DMS 273 treated with DMSO at 0.1 percent for 48 hours (cell line): ENCODE results near the gene RALGAPA2.

Source experiments
- DNase-seq: peaks from one replicate; lab custom pipeline; 2025; lab: John Stamatoyannopoulos, UW

RALGAPA2 gene

GRCh38 chr20:20712474-20713243 is at the start of gene RALGAPA2:
Gene RALGAPA2 (minus strand): TSS chr20:20712644. CDS start chr20:20712480, 164 bp downstream.
- DNase-seq = peak; percentile 97

DNA sequence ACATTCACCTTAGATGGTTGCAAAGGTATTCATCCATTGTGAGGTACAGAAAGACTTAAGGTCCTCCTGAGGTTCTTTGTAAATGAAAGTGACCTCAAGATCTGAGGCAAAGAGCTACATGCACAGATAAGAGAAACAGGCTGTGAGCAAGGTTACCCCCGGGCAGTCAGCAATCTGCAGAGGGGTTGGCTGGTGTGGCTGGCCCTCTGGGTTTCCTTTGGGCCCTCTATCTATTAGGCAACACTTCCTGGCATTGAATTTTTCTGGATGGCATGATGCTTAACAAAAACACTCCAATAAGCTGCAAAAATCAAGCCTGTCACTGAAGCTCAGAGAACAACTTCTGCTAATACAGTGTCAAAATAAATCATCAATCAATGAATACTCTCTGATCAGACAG is 48.9 kb upstream of the RALGAPA2 start:
- no peak for DNase-seq

DNA sequence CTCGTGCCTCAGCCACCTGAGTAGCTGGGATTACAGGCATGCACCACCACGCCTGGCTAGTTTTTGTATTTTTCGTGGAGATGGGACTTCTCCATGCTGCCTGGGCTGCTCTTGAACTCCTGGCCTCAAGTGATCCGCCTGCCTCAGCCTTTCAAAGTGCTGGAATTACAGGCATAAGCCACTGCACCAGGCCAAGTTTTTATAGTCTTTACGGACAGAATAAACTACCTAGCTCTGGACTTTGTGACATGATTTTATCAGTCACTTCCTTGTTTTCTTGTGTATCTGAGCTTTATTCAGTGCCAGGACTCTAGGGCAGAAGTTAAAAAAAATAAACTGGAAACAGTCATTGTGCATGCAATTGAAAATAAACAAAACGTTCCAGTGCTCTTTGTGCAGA is 46.7 kb upstream of the RALGAPA2 start:
- DNase-seq = no peak

GRCh38 chr20:20755674-20756319 is 43.4 kb upstream of the RALGAPA2 start:
- DNase-seq = no peak

DNA sequence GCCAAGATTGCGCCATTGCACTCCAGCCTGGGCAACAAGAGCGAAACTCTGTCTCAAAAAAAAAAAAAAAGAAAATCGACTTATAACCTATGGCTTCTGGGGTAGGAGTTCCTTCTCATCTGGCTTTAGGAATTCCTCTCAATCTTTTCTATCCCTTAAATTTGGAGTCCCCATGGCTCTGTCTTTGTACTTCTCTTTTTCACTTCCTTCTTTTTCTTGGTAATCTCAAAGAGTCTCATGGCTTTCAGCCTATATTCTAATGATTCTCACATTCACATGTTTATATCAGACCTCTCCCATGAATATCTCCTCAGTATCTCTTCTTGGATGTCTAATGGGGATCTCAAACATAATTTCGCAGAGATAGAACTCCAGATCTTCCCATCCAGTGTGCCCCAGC is 42.8 kb upstream of the RALGAPA2 start:
- no peak for DNase-seq

- no peak for DNase-seq
Observed at GRCh38 chr20:20754714-20755113, 42.3 kb upstream of the RALGAPA2 start.

- no peak for DNase-seq
Observed at GRCh38 chr20:20752712-20753111, 40.3 kb upstream of the RALGAPA2 start.

- DNase-seq = no peak
Observed at GRCh38 chr20:20747298-20747697, 34.9 kb upstream of the RALGAPA2 start.

DNA sequence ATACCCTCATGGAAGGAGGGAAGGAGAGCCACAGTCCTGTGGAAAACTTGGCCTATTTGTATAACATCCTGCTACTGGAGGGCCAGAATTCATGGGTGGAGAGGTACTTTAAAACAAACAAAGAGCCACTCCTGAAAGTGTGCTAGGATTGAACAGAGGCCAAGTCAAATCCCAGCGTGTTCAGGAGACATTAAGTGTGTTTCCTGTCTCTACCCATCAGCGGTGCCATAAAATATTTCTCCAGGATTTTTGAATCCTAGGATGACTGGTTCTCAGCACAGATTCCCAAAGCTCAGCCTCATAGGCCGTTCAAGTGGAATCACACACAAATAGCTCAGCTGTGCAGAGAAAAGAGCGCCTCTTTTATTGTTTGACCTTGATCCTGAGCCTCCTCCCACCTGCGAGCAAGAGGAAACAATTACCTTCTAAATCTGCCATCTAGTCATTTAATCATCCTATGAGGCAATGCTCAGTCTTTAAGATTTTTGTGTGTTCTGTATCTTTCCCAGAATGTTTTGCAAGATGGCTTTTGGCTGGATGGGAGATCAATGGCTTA is 31.8 kb upstream of the RALGAPA2 start:
- DNase-seq = no peak

DNA sequence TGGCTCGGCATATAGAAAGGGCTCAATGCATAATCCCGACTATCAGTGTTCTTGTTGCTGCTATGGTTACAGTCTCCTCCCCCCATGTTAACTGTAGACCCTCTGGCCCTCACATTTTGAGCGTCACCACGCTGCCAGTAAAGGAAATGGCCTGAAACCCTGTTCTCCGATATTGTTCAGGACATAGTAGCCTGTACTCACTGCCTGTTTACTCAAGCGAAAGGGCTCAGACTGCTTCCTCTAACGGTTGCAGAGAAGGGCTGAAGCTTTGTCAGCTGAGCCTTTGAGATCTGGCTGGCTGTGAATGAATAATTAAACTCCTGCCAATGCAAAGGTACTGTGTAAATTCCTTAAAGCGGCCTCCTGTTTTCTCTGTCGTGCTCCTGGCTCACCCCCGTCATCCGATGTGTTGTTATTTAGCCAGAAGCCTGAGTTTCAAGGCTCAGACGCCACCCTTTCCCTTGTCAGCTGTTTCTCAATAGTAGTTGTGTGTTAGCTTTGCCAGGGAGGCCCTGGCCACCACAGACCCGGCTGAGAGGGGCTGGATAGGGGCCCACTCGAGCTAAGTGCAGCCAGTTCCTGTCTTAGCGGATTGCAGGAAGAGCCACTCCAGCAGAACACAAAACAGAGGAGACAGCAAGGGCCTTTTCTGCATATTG is 31.2 kb upstream of the RALGAPA2 start:
- DNase-seq = no peak

- no peak for DNase-seq
Observed at GRCh38 chr20:20741087-20742045, 28.9 kb upstream of the RALGAPA2 start.

DNA sequence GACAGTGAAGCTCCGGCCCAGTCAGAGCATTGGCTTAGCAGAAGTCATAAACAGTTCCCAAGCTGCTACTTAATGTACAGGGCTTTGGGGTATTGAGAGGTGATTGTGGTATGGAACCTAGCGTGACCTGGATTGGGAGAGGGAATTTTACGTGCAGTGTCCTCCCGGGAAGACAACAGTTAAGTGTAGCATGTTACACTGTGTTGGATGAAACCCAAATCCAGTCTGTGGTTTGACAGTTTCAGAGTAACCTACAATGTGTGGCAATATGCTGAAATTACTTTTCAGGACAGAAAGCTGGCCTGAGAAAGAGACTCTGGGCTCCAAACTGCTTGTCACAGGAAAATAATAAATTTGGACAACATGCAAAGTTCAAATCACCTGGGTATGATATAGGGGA is 28.1 kb upstream of the RALGAPA2 start:
- DNase-seq = no peak

DNA sequence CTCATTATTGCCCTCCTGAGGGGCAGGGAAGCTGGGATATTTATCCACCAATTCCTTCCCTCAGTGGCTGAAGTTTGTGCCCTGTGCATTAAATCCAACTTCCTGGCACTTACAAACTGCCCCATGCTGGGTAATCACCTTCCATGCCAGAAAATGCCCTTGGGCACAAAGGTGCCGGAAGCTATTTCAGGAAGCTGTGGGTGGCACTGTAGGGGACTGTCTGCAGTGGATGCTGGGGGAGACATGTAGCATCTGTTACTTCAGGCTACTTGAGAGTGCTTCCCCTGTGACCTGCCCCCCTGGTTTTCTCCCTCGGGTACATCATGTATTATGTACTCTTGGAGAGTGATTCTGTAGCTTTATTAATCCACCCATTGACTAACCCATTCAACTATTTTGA is 24.7 kb upstream of the RALGAPA2 start:
- DNase-seq = no peak

GRCh38 chr20:20736303-20736702 is 23.9 kb upstream of the RALGAPA2 start:
- DNase-seq = no peak

DNA sequence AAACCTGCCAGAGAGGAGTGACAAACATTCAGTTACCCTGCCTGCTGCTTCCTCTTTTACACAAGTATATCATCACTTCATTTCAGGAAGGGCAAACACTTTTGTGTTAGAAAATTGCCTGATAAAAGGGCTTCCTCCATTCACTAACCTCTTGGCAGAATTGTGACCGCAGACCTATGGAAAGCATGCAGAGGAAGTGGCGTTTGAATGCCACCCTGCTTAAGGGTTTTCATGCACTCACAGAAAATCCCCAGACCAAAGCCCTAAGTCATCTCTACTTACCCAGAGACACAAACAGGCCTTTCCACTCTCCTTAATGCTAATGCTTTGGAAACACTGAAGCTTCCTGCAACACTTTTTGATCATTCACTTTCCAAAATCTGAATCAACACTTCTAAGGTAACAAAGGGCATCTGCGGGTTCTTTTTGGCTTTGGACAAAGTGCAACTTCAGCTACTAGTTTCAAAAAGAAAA is 22.1 kb upstream of the RALGAPA2 start:
- DNase-seq = no peak

DNA sequence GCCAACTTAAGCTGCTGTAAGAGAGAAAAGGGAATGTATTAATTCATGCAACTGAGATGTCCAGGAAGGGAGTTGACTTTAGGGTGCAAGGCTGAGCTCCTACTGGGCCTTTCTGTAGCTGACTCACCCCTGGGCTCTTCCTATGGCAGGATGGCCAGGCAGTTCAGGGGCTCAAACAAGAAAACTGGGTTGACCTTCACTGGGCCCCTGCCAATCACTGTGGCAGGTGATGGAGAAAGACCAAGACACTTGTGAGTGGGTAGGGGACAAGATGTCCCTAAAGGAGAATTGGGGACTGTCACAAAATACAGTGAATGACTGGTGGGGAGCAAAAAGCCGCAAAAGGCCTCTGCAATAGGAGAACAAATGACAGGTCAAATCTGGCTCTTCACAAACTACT is 21.5 kb upstream of the RALGAPA2 start:
- no peak for DNase-seq

- DNase-seq = no peak
Observed at GRCh38 chr20:20732641-20733040, 20.2 kb upstream of the RALGAPA2 start.

DNA sequence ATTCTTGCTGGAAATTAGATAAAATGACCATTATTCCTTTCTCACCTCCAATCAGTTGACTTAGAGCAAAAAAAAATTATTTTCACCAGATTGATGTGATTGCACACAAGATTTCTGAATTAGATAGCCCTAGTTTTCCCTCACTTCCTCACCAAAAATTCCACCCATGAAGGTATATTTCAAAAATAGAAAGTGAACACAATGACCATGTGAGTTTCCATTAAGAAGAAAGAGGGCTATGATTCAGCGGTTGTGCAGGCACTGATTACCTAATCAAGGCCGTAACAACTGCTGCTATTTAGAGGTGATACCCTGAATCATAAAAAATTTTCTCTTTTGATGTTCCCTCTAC is 19.5 kb upstream of the RALGAPA2 start:
- no peak for DNase-seq

DNA sequence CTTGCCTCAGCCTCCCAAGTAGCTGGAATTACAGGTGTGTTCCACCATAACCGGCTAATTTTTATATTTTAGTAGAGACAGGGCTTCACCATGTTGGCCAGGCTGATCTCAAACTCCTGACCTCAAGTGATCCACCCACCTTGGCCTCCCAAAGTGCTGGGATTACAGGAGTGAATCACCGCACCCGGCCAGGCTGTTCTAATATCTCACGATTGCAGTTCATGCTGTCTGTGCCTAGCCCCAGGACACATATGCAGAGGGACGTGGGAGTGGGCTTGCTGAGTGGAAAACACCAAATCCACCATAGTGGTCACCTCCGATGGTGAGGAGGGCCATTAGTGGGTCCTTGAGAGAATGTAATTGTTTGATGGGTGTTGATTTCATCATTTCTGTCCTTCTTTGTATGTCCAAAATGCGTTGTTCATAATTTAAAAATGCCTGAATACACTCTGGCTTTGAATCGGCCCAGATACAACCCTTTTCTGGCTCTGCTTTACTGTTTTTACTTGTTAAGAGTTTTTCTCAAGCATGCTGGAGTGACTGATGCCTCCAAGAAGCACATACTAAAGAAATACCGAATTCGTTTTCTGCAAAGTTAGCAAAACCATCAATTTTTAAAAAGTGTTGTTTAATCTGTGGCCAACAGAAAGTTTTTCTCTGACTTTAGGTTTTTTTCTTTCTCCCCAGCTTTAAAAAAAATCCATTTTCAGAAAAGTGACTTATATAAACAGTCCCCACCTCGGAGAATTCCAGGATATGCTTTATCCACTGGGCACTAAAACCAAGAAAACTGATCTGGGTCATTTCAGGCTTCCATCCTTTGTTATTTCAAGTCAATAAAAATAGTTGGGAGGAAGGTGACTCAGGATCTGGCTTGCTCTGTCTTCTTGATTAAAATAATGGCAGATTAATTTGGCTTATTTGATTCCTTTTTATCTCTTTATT is 18.8 kb upstream of the RALGAPA2 start:
- DNase-seq = no peak

DNA sequence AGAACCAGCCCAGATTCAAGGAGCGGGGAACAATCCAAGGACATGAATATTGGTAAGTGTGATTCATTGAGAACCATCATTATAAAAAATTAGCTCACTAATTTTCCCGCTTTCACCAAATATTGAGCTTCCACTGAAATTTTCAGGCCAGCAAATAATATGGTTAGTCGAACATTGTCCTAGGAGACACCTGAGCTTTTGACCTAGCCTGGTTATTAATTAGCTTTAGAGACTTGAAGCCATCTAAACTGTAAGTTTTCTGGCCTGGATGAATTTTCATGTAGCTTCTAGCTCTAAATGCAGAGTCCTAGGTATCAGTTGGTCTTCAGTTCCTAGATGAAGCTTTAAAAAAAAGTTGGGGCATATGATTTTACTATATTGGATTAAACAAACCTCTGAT is 17.1 kb upstream of the RALGAPA2 start:
- no peak for DNase-seq

- DNase-seq = no peak
Observed at GRCh38 chr20:20721489-20721888, 9.0 kb upstream of the RALGAPA2 start.
